ENCODE data around the gene SLC10A3.
A peak's percentile ranks its signal among the peaks of the same experiment; 100 is the strongest.

Gene SLC10A3

DNA sequence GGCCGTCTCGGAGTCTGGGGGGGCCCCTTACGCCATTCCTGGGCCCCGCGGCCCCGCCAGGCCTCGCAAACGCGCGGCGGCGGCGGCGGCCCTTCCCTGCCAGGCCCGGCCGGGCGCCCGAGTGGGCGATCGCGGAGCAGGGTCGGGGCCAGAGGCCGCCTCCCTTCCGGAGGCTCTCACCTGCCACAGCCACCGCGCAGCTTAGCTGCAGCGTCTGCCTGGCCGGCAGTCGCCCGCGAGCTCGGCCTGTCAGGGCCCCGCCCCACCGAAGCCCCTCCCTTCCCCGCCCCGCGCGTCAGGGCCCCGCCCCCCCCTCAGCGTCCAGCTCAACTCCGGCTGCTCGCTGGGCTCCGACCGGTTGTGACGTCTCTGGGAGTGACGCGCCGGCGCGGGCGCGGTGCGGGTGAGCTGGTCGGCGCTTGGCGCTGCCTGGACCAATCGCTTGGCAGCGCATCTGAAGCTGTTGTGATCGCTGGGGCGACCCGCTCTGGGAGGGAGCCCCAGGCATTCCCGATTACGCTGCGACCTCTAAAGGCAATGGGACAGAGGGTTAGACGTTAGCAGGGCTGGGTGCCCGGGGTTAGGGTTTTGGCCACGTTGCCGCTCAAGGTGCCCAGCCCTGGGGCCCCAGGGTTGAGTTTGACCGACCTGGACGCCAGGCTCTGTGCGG lies at the start of gene SLC10A3:
TSS of gene SLC10A3 (minus strand) at position 216 of the 670 bp plus-strand sequence. CDS start 1,689 bp downstream, outside the sequence.
- peak; percentile 67 for DNase-seq (ENCODE audit: low read depth)

DNA sequence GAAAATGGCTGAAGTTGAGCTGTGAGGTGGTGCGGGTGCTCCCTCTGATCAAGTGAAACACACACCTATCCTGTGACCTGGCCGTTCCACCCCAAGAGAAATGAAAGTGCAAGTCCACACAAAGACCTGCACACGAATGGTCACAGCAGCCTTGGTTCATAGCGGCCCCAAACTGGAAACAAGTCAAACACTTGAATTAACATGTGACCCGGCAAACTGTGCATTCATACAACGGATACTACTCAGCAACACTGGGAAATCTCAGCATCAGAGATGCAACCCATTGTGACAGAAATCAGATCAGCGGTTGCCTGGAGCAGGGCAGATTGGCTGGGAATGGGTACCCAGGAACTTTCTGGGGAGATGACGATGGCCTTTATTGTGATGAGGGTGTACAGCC lies 48.6 kb upstream of the SLC10A3 start:
- DNase-seq (ENCODE audit: low read depth): no peak

- no peak for DNase-seq (ENCODE audit: low read depth)
These were observed 45.5 kb upstream of the SLC10A3 start for GRCh38 chrX:154535892-154536291.

GRCh38 chrX:154534526-154535322 lies 44.3 kb upstream of the SLC10A3 start:
- peak; percentile 64 for DNase-seq (ENCODE audit: low read depth)

DNA sequence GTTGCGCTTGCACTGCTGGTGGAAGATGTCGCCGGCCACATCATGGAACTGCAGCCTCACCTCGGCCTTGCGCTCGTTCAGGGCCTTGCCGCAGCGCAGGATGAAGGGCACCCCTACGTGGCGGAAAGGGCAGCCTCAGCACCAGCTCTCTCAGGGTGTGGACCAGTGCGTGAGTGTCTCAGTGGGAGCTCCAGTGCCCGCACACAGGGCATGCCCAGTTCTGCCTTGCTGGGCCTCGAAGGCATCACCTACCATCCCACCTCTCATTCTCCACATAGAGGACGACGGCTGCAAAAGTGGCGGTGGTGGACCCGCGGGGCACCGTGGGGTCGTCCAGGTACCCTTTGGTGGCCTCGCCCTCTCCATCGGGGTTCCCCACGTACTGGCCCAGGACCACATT lies 42.3 kb upstream of the SLC10A3 start:
- no peak for DNase-seq (ENCODE audit: low read depth)

GRCh38 chrX:154531626-154532025 lies 41.2 kb upstream of the SLC10A3 start:
- no peak for DNase-seq (ENCODE audit: low read depth)

DNA sequence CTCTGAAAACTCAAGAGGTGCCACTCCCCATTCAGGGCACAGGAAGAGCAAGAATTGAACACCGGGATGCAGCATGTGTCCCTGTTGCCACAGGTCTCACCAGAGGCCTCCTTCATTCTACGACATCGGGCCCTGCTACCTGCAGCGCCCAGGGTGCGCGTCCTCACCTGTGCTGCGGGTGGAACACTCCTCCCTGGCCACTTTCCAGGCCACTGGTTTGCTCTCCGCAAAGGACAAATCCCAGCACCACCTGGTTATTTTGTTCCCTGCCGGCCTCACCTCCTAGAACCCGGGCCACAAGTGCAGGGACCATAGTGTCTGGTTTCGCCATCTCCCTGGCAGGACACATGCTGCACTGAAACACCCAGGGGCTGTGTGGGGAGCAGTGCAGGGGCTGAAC lies 39.9 kb upstream of the SLC10A3 start:
- no peak for DNase-seq (ENCODE audit: low read depth)

DNA sequence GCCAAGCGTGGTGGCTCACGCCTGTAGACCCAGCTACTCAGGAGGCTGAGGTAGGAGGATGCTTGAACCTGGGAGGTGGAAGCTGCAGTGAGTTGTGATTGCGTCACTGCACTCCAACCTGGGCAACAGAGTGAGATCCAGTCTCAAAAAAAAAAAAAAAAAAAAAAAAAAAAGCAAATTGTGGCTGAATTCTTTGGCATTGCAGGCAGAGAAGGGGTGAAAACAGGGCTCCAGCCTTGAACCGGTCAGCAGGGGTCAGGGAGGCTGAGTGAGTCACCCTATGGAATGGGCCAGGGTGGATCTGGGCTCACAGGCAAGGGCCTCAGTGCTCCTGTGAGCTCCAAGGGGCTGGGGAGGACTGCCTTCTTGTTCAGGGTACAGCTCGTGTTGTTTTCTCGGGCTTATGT lies 38.8 kb upstream of the SLC10A3 start:
- DNase-seq (ENCODE audit: low read depth): no peak

GRCh38 chrX:154526901-154527675 lies 36.7 kb upstream of the SLC10A3 start:
- peak; percentile 25 for DNase-seq (ENCODE audit: low read depth)

DNA sequence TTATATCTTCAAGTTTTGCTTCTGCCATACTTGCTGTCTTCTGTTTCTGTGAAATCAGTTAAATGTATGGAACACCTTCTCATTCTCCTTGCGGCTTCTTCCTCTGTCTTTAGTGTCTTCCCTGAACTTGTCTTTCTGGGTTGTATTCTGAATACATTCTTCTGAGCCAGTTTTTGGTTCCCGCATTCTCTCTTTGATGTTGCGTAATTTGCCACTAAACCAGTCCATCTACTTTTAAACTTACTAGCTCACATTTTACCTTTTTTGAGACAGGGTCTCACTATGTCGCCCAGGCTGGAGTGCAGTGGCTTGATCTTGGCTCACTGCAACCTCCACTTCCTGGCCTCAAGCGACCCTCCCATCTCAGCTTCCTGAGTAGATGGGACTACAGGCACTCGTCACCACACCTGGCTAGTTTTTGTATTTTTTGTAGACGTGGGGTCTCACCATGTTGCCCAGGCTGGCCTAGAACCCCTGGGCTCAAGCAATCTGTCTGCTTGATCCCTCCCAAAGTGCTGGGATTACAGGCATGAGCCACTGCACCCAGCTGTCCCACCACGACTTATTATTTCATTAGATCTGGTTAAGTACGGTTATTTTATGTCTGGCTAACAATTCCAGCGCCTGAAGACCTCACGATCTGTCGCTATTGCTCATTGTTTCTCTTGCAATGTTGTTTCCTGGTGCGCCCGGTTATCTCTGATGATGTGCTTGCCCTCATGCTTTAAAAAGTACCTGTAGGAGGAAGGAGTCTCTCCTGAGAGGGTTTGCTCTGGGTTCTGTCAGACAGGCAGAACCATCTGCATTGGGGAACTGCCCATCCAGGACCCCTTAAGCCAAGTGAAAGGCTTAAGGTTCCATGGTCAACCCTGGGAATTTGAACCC lies 35.4 kb upstream of the SLC10A3 start:
- DNase-seq (ENCODE audit: low read depth): no peak

GRCh38 chrX:154519389-154519788 lies 29.0 kb upstream of the SLC10A3 start:
- DNase-seq (ENCODE audit: low read depth): no peak

- DNase-seq (ENCODE audit: low read depth): no peak
These were observed 26.8 kb upstream of the SLC10A3 start for GRCh38 chrX:154517101-154517781.

GRCh38 chrX:154516656-154517100 lies 26.2 kb upstream of the SLC10A3 start:
- DNase-seq (ENCODE audit: low read depth): no peak

DNA sequence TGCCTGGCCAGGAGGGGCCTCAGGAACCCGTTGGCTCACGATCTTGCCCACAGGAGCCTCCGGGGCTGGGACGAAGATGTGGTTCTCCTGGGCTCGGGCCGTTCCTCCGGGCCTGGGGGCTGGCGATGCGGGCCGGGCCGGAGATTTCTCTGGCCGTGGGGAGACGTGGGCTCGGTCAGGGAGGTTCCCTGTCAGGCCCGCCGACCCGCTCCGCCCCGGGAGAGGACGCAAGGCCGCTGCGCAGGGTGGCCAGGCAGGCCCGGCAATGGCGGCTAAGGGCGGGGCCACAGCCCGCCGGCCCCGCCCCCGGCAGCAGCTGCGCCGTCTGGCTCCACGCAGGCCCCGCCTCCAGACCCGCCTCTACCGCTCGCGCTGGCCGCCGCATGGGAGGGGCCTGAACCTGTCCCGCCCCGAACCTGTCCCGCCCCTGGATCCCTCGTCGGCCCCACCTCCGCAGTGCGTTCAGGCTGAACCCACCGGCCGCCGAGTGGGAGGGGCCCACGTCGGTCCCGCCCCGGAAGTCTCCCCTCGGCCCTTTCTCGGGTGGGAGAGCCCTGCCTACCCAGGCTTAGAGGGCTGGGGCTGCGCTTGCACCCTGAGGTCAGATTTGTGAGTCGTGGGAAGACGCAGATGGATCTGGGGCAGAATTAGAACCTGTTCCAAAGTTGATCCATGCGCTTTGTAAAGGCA lies 25.7 kb upstream of the SLC10A3 start, which contains the start of gene FAM3A:
TSS of gene FAM3A (minus strand) at position 267 of the 690 bp plus-strand sequence. CDS start 460 bp downstream, outside the sequence.
- DNase-seq (ENCODE audit: low read depth): peak; percentile 71

GRCh38 chrX:154515090-154515965 lies 24.9 kb upstream of the SLC10A3 start:
- no peak for DNase-seq (ENCODE audit: low read depth)

DNA sequence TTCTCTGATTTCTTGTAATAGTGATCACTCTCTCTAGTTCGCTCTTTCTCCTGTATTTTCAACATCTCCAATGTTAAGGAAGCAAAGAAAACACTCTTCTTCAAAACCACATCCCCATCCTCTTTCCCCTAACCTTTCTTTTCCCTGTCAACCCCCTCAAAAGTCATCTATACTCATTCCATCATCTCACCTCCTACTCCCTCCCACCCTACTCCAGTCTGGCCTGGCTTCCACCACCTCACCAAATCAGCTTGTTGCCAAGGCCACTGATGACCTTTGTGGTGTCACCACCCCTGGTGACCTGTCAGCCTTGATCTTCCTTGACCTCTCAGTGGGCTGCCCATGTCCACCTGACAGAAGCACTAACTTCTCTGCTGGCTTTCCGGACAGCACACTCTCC lies 23.3 kb upstream of the SLC10A3 start:
- no peak for DNase-seq (ENCODE audit: low read depth)

DNA sequence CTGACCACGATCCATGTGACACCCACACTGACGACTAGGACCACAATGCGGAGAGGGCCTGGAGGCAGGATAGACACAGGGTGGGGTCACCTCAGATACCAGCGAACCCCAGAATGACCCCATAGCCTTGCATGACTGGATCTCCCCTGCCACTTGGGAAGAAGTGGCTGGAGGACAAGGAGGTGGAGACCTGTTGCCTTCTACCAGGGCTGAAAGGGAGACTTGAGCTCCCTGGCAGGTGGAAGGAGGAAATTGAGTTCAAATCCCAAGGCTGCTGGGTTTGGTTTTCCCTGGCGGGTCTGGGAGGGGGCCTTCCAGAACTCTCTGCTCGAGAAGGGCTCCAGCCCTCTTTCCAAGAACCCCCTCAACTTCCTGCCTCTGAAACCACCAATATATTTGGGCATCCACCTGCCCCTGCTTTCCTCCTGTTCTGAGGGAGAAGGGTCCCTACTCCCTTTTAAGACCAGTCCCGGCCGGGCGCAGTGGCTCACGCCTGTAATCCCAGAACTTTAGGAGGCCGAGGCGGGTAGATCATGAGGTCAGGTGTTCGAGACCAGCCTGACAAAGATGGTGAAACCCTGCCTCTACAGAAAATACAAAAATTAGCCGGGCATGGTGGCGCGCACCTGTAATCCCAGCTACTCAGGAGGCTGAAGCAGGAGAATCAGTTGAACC lies 22.6 kb upstream of the SLC10A3 start:
- no peak for DNase-seq (ENCODE audit: low read depth)

GRCh38 chrX:154511761-154512160 lies 21.3 kb upstream of the SLC10A3 start:
- DNase-seq (ENCODE audit: low read depth): no peak

GRCh38 chrX:154509455-154509854 lies 19.0 kb upstream of the SLC10A3 start:
- DNase-seq (ENCODE audit: low read depth): no peak
